ENCODE measurements around the gene CCDC78.

Gene CCDC78
- total RNA-seq, result 5.0 to 12.5 reads per million in 2 donors

- DNase-seq, result peak; percentile 65
These were observed at the start of gene CCDC78, which contains the start of gene HAGHL for GRCh38 chr16:726438-727290. CCDC78 (minus strand) TSS chr16:726443; CDS start chr16:726367, 76 bp downstream. HAGHL (plus strand) TSS chr16:727106; CDS start chr16:727510, 404 bp downstream.

DNA sequence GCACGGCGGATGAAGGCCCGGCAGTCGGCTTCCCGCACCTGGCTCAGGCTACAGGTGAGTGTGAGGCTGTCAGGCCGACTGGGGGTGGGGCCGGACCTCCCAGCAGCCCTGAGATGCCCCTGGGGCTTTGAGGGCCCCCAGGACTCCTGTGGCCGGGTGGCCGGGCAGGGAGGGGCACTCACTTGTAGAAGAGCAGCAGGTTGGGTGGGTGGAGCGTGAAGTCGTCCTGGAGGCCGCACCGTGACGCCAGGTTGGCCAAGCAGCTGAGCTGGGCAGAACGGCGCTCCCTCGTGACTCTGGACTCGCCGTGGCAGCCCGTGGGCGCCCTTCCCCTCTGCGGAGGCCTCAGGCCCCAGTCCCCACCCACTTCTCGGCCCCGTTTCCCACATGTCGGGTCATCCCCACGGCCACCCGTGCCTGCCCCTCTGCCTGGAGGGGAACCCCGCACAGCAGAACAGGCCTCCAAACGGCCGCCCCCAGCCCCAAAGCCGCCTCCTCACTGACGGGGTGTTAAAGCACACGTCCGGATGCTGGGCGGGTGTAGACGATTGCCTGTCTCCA lies 49.1 kb upstream of the CCDC78 start:
- DNase-seq, result no peak

DNA sequence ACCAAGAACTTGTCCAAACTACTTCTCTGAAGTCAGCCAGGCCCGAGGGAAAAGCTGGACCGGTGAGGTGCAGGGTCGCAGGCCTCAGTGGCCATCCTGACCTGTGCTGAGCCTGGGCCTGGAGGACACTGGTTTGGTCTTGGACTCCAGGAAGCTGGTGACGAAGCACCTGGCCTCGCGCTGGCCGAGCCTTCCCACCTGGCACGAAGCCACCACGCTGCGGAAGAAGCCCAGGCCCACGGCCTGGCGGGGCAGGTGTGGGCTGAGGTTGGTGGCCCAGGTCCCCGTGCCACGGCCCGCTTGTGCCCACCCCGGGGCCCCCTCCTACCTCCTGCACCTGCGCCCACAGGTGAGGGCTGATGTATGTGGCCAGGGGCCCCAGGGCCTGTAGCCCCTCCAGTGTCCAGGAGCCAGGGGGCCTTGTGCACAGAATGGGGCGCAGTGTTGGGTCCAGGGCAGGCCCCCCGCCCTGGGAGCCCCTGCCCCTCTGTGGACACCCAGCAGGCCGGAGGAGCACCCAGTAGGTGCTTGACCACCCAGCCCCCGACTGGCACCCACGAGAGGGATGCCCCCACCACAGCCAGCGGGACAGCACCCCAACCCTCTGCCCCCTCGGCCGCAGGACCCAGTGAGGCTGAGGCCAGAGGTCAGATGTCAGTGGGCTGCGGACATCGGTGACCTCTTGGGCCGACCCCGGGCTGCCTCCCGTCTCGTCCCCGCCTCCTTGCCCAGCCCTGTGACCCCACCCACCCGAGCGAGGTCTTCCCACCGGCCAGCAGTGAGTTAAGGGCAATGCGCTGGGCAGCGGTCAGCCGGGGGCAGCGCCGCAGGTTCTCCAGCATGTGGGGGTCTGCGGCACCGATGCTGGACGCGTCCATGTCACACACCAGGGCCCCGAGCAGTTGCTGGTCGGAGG lies 48.1 kb upstream of the CCDC78 start:
- DNase-seq, result no peak

GRCh38 chr16:772959-773358 lies 46.7 kb upstream of the CCDC78 start:
- no peak for DNase-seq

DNA sequence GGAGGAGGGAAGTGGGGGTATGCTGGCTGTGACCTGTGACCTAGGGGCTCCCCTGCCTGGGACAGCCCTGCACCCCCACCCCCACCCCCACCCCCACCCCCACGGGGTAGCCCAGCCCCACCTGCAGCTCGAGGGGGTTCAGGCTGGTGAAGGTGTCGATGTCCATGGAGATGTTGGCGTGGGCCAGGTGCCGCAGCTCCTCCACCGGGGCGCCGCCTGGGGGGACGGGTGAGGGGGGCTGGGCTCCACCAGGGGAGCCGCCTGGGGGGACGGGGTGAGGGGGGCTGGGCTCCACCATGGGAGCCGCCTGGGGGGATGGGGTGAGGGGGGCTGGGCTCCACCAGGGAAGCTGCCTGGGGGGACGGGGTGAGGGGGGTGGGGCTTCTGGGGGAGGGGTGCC lies 44.2 kb upstream of the CCDC78 start:
- no peak for DNase-seq

GRCh38 chr16:769934-770333 lies 43.7 kb upstream of the CCDC78 start:
- no peak for DNase-seq

GRCh38 chr16:769184-769784 lies 43.0 kb upstream of the CCDC78 start:
- no peak for DNase-seq

- no peak for DNase-seq
These were observed 42.2 kb upstream of the CCDC78 start for GRCh38 chr16:768428-768827.

- DNase-seq, result no peak
These were observed 41.5 kb upstream of the CCDC78 start for GRCh38 chr16:767743-768235.

GRCh38 chr16:766820-767640 lies 40.8 kb upstream of the CCDC78 start:
- no peak for DNase-seq

GRCh38 chr16:766008-766819 lies 40.0 kb upstream of the CCDC78 start:
- no peak for DNase-seq

GRCh38 chr16:765488-765865 lies 39.2 kb upstream of the CCDC78 start:
- DNase-seq, result no peak

GRCh38 chr16:764848-765487 lies 38.7 kb upstream of the CCDC78 start:
- no peak for DNase-seq

- no peak for DNase-seq
These were observed 38.0 kb upstream of the CCDC78 start for GRCh38 chr16:764184-764750.

DNA sequence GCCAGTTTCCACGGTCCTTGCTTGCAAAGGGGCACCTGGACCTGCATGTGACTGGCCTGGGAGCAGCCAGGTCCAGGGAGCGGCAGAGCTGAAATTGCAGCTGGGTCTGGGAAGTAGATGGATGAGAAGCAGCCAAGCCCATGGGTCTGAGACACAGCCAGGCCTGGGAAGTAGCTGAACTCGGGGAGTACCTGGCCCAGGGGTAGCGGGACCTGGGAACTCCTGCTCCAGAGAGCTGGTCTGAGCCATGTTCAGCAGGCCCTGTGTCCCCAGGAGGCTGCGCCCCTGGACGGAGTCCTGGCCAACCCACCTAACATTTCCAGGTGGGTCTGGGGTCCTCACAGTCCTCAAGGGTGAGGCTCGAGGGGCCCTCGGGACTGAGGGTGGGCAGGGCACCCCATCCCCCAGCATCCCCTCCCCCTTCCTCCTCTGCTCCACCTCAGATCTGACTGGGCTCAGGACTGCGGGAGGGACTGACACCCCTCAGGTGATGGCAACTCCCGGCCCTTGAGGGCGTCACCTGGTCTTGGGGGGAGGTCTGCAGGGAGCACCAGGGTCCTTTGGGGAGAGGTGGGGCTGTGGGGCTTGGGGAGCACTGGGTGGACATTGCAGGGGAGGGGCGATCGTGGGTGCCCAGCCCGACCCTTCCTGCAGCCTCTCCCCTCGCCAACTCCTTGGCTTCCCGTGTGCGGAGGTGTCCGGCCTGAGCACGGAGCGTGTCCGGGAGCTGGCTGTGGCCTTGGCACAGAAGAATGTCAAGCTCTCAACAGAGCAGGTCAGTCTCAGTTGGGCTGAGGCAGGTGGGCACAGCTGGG lies 37.3 kb upstream of the CCDC78 start:
- no peak for DNase-seq

DNA sequence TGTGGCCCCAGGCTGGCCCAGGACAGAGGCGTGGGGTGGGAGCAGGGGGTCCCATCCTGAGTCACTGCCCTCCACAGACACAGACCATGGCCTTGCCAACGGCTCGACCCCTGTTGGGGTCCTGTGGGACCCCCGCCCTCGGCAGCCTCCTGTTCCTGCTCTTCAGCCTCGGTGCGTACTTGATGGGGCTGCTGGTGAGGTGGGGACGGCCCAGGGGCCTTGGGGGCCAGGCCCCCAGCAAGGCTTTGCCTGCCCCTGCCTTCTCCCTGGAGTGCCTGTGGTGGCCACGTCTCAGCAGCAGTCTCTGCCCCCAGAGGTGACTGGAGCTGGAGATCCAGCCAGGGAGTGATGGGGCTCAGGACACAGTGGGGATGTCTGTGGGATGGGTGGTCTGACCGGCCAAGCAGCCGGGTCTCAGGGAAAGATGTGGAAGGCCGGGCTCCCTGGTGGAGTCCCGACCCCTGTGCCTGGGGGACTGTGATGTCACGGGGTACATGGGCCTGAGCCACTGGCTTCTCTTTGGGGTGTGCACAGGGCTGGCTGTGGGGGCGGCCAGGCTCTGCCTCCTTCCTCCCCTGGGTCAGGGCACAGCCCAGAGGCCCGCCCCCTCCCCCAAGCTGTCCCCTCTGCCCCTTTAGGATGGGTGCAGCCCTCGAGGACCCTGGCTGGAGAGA lies 36.5 kb upstream of the CCDC78 start:
- DNase-seq, result no peak

- no peak for DNase-seq
These were observed 35.6 kb upstream of the CCDC78 start for GRCh38 chr16:761625-762513.
